H1 (cell line): Measurements from ENCODE around the gene RBBP8. TPM values are rescaled to one million over a fixed set of nuclear protein-coding genes. Genes with fewer than 3 reads are reported as not detected.

Experiments
- CTCF ChIA-PET: fragments of 300-600 bp; sonication (Branson Sonifier 250); formaldehyde crosslinking; loops from one replicate; lab custom pipeline; 2021; ENCODE audit not compliant: partially characterized antibody; lab: Charles Lee
- POLR2A ChIA-PET: fragments of 300-600 bp; sonication (Branson Sonifier 250); formaldehyde crosslinking; loops from one replicate; lab custom pipeline; 2021; ENCODE audit warnings: inconsistent platforms; ENCODE audit not compliant: partially characterized antibody; lab: Charles Lee
- DNase-seq, 2 experiments: peaks; one replicate each; pipeline versions ENCODE4 v3.0.0 to v3.0.0-alpha.2; 2010 to 2022; ENCODE audit warnings: low spot score in 2 of 2, low read depth in 1 of 2, mixed read lengths in 1 of 2
- FAIRE-seq: peaks from 2 replicates; lab custom pipeline; 2011; peaks lifted over from hg19 to GRCh38; lab: Jason Lieb, UNC
- H2AFZ ChIP-seq: 2 replicates; pipeline ENCODE4 v1.8.1; 2012; ENCODE audit warnings: low read length, inconsistent platforms
- H2AK5ac ChIP-seq: 2 replicates; pipeline ENCODE4 v1.6.1; 2013; ENCODE audit warnings: low read depth, low read length
- H2BK120ac ChIP-seq: replicated peaks from 2 replicates; pipeline ENCODE3; 2013; ENCODE audit warnings: low read depth, low read length, inconsistent platforms
- H2BK12ac ChIP-seq: 2 replicates; pipeline ENCODE4 v1.6.1; 2013; ENCODE audit warnings: low read depth, low read length
- H2BK15ac ChIP-seq: 2 replicates; pipeline ENCODE4 v1.6.1; 2013; ENCODE audit warnings: low read length
- H2BK20ac ChIP-seq: 2 replicates; pipeline ENCODE4 v1.6.1; 2013; ENCODE audit warnings: low read length
- H2BK5ac ChIP-seq: 2 replicates; pipeline ENCODE4 v1.6.1; 2013; ENCODE audit warnings: low read depth, low read length
- H3K14ac ChIP-seq: 2 replicates; pipeline ENCODE4 v1.6.1; 2013; ENCODE audit warnings: inconsistent platforms; ENCODE audit not compliant: insufficient read length
- H3K18ac ChIP-seq: 2 replicates; pipeline ENCODE4 v1.6.1; 2013; ENCODE audit warnings: low read length; ENCODE audit errors: extremely low read depth
- H3K23ac ChIP-seq: 2 replicates; pipeline ENCODE4 v1.6.1; 2013; ENCODE audit warnings: inconsistent platforms; ENCODE audit not compliant: insufficient read length
- H3K23me2 ChIP-seq: 2 replicates; pipeline ENCODE4 v1.6.1; 2013; ENCODE audit warnings: low read depth, low read length
- H3K27ac ChIP-seq: 2 replicates; pipeline ENCODE4 v1.6.1; 2011; ENCODE audit warnings: low read depth, low read length, inconsistent platforms
- H3K27me3 ChIP-seq, 4 experiments: replicated peaks in 1 of 4; 1 replicate in 1 of 4; 2 replicates in 3 of 4; pipeline versions ENCODE4 v1.6.1 to v1.8.1; 2011 to 2013; ENCODE audit warnings: low read length in 3 of 4, mild to moderate bottlenecking in 3 of 4, inconsistent platforms in 2 of 4, mixed read lengths in 2 of 4, moderate library complexity in 1 of 4; ENCODE audit not compliant: control insufficient read depth in 3 of 4, insufficient read depth in 3 of 4; ENCODE audit errors: extremely low read depth in 1 of 4
- H3K36me3 ChIP-seq, 4 experiments: 2 replicates each; pipeline versions ENCODE4 v1.6.1 to v1.8.1; 2011 to 2013; ENCODE audit warnings: mild to moderate bottlenecking in 4 of 4, low read length in 3 of 4, moderate library complexity in 2 of 4, control low read depth in 1 of 4, inconsistent platforms in 1 of 4; ENCODE audit not compliant: insufficient read depth in 4 of 4, control insufficient read depth in 2 of 4
- H3K4ac ChIP-seq: replicated peaks from 2 replicates; pipeline ENCODE3; 2013; ENCODE audit warnings: low read length, low read depth, mixed read lengths, inconsistent platforms; ENCODE audit not compliant: insufficient read length
- H3K4me1 ChIP-seq, 4 experiments: replicated peaks in 1 of 4; 1 replicate in 1 of 4; 2 replicates in 3 of 4; pipeline versions ENCODE4 v1.6.1 to v1.8.1; 2011 to 2013; ENCODE audit warnings: low read length in 3 of 4, inconsistent platforms in 2 of 4, mixed read lengths in 1 of 4; ENCODE audit not compliant: insufficient read depth in 4 of 4, control insufficient read depth in 3 of 4
- H3K4me2 ChIP-seq, 2 experiments: 2 replicates each; pipeline versions ENCODE4 v1.6.1 to v1.8.1; 2011 to 2013; ENCODE audit warnings: low read depth in 2 of 2, low read length in 2 of 2, control low read depth in 1 of 2, inconsistent platforms in 1 of 2, mild to moderate bottlenecking in 1 of 2; ENCODE audit not compliant: insufficient read depth in 1 of 2
- H3K4me3 ChIP-seq, 4 experiments: fragments of 200-600, 300-600 bp in 1 of 4; sonication (generic), shearing (Covaris generic), sonication (Bioruptor Twin) in 1 of 4; 2 replicates each; pipeline versions ENCODE4 v1.5.1 to v1.8.1; 2011 to 2016; ENCODE audit warnings: low read length in 4 of 4, low read depth in 3 of 4, control low read depth in 2 of 4, inconsistent platforms in 2 of 4, mild to moderate bottlenecking in 2 of 4, mixed read lengths in 1 of 4, moderate library complexity in 1 of 4; ENCODE audit not compliant: insufficient read depth in 2 of 4; ENCODE audit errors: extremely low read depth in 1 of 4
- H3K56ac ChIP-seq: replicated peaks from 2 replicates; pipeline ENCODE3; 2013; ENCODE audit warnings: low read depth, mild to moderate bottlenecking, mixed read lengths, low read length, inconsistent platforms; ENCODE audit not compliant: insufficient read length
- H3K79me1 ChIP-seq: 2 replicates; pipeline ENCODE4 v1.6.1; 2013; ENCODE audit warnings: low read depth, low read length, control low read depth
- H3K79me2 ChIP-seq, 2 experiments: 2 replicates each; pipeline versions ENCODE4 v1.6.1 to v1.8.1; 2012 to 2013; ENCODE audit warnings: low read length in 2 of 2, mild to moderate bottlenecking in 2 of 2, inconsistent platforms in 1 of 2; ENCODE audit not compliant: insufficient read depth in 2 of 2, control insufficient read depth in 1 of 2
- H3K9ac ChIP-seq, 4 experiments: replicated peaks in 1 of 4; 1 replicate in 1 of 4; 2 replicates in 3 of 4; pipeline versions ENCODE4 v1.6.1 to v1.8.1; 2011 to 2013; ENCODE audit warnings: low read depth in 3 of 4, low read length in 3 of 4, control low read depth in 2 of 4, mild to moderate bottlenecking in 2 of 4, moderate library complexity in 2 of 4, inconsistent platforms in 1 of 4; ENCODE audit errors: extremely low read depth in 1 of 4
- H3K9me3 ChIP-seq, 2 experiments: 2 replicates each; pipeline versions ENCODE4 v1.6.1 to v1.8.1; 2012 to 2013; ENCODE audit warnings: mild to moderate bottlenecking in 2 of 2, moderate library complexity in 2 of 2, control low read depth in 1 of 2, inconsistent platforms in 1 of 2, low read depth in 1 of 2, low read length in 1 of 2, mixed read lengths in 1 of 2; ENCODE audit not compliant: insufficient read depth in 2 of 2
- H4K20me1 ChIP-seq, 2 experiments: replicated peaks in 1 of 2; 2 replicates each; pipeline versions ENCODE3 to v1.8.1; 2011 to 2013; ENCODE audit warnings: inconsistent platforms in 2 of 2, low read length in 2 of 2, mild to moderate bottlenecking in 1 of 2; ENCODE audit not compliant: insufficient read depth in 2 of 2, control insufficient read depth in 1 of 2
- H4K5ac ChIP-seq: 2 replicates; pipeline ENCODE4 v1.6.1; 2013; ENCODE audit warnings: low read length, low read depth, mixed read lengths, inconsistent platforms; ENCODE audit not compliant: insufficient read length
- H4K8ac ChIP-seq: 2 replicates; pipeline ENCODE4 v1.8.0; 2013; ENCODE audit warnings: mild to moderate bottlenecking, moderate library complexity, low read length, inconsistent platforms; ENCODE audit not compliant: insufficient read depth; ENCODE audit errors: extremely low read depth
- H4K91ac ChIP-seq: replicated peaks from 2 replicates; pipeline ENCODE3; 2013; ENCODE audit warnings: low read length, mixed read lengths, inconsistent platforms; ENCODE audit not compliant: insufficient read length
- BCL11A ChIP-seq, 2 experiments: IDR thresholded peaks; one replicate each; pipeline ENCODE4 v1.6.1; 2011; ENCODE audit warnings: low read depth in 2 of 2, low read length in 2 of 2, mild to moderate bottlenecking in 2 of 2
- BRCA1 ChIP-seq: IDR thresholded peaks from 2 replicates; pipeline ENCODE4 v1.6.1; 2012; ENCODE audit warnings: low read depth, low read length, improper control_type of control experiment
- CBX8 ChIP-seq: fragments of 300-800, 300-1000 bp; sonication (generic); IDR thresholded peaks from 2 replicates; pipeline ENCODE4 v1.7.1; 2016; ENCODE audit warnings: low read depth, low read length, borderline replicate concordance
- CTCF ChIP-seq, 3 experiments: IDR thresholded peaks; 1 replicate in 2 of 3; 2 replicates in 1 of 3; pipeline versions ENCODE4 v1.5.1 to v1.6.1; 2011; ENCODE audit warnings: low read length in 3 of 3, mild to moderate bottlenecking in 3 of 3, inconsistent platforms in 2 of 3, low read depth in 1 of 3, moderate library complexity in 1 of 3; ENCODE audit not compliant: insufficient read depth in 1 of 3; ENCODE audit errors: control extremely low read depth in 1 of 3
- EGR1 ChIP-seq: IDR thresholded peaks from 2 replicates; pipeline ENCODE4 v1.6.1; 2011; ENCODE audit warnings: low read depth, low read length, borderline replicate concordance
- KDM1A ChIP-seq: fragments of 200-600, 300-600 bp; sonication (generic); IDR thresholded peaks from 2 replicates; pipeline ENCODE4 v1.7.1; 2016; ENCODE audit warnings: mild to moderate bottlenecking, low read length, borderline replicate concordance
- MAX ChIP-seq: IDR thresholded peaks from 2 replicates; pipeline ENCODE4 v1.6.1; 2012; ENCODE audit warnings: inconsistent platforms
- RXRA ChIP-seq: IDR thresholded peaks from 2 replicates; pipeline ENCODE4 v1.6.1; 2011; ENCODE audit warnings: low read depth, mild to moderate bottlenecking, low read length, moderate library complexity; ENCODE audit not compliant: insufficient read depth
- SRF ChIP-seq: IDR thresholded peaks from 2 replicates; pipeline ENCODE4 v1.6.1; 2011; ENCODE audit warnings: mild to moderate bottlenecking, low read depth, low read length, moderate library complexity
- SUZ12 ChIP-seq: fragments of 200-600 bp; sonication (generic); IDR thresholded peaks from 2 replicates; pipeline ENCODE4 v1.6.1; 2012; ENCODE audit warnings: mild to moderate bottlenecking, inconsistent platforms, low read length, moderate library complexity, mixed read lengths
- TEAD4 ChIP-seq: IDR thresholded peaks from 2 replicates; pipeline ENCODE4 v1.6.1; 2012; ENCODE audit warnings: low read depth, low read length, inconsistent platforms, mixed read lengths
- WGBS, 2 experiments: shearing (Covaris generic) in 1 of 2; methylation state at CpG; one replicate each; pipeline versions ENCODE4 v1.1.6 to v1.1.7; 2013 to 2015; ENCODE audit warnings: low lambda C conversion rate in 2 of 2, mixed read lengths in 2 of 2, inconsistent platforms in 1 of 2, low coverage in 1 of 2, missing lambda C conversion rate in 1 of 2; ENCODE audit not compliant: insufficient replicate concordance in 2 of 2, insufficient coverage in 1 of 2, insufficient read length in 1 of 2; ENCODE audit errors: extremely low coverage in 1 of 2, missing lambda C conversion rate in 1 of 2; 5-methylcytosine and 5-hydroxymethylcytosine counted together
- polyA plus RNA-seq, 7 experiments: library from polyadenylated mRNA; depleted of rRNA in 3 of 7; stranded (reverse) in 5 of 7; unstranded in 2 of 7; fragments of >200 nt in 5 of 7; fragments of 200-250 nt in 2 of 7; gene quantifications; 1 replicate in 5 of 7; 2 replicates in 1 of 7; 4 replicates in 1 of 7; pipeline versions ENCODE4 v1.2.1 to v1.2.3, GENCODE V29; 2011 to 2013; ENCODE audit warnings: missing spikeins in 2 of 7, mixed read lengths in 2 of 7
- total RNA-seq: library from RNA; stranded (reverse); fragmentation: NEBNext Ultra II Directional; extraction: Animal tissue kit (Norgen Biotek cat#: 25700); gene quantifications from 2 replicates; pipeline ENCODE4 v1.2.1, GENCODE V29; 2021

RBBP8 gene
- total and polyA plus RNA-seq, 2 of the 8 experiments (the other 6 are each of a cell fraction or from before 2014, with no cell fraction given) = 16.1 to 65.8 TPM

DNA sequence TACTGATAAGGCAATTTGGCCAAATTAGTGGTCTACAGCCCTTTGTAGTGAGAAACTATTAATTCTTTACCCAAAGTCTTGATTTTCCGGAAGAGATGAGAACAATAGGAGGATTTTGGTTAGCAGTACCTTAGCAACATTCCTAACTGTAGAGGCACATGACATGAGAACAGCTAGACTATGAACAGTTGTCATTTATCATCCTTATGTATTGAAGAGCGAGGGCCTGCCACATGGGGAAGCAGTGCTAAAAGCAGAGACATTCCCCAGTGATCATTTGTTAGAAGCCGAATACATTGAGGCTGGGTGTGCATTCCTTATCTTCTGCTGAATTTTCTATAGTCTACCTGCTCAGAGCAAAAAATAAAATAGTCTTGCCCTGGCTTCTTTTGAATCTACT is 65.2 kb downstream of the RBBP8 start:
- CTCF ChIA-PET = interaction anchor here (1.6 to 1.7 kb wide), 3 partner anchors 16 to 184 kb away, joined by 3 to 6 read pairs (median 4); no protein-coding TSS in a partner anchor
- TF ChIP-seq SUZ12 = no peak
- TF ChIP-seq CTCF (IDR thresholded peaks at IDR 0.05; ENCODE audit: control extremely low read depth in 1 of 3, insufficient read depth in 1 of 3, low read depth in 1 of 3, low read length in 3 of 3) = no peak
- TF ChIP-seq TEAD4 = no peak
- TF ChIP-seq CBX8 = no peak
- no peak for TF ChIP-seq SRF
- no peak for TF ChIP-seq RXRA
- no peak for TF ChIP-seq BRCA1
- no peak for TF ChIP-seq KDM1A
- no peak for TF ChIP-seq EGR1
- TF ChIP-seq BCL11A (IDR thresholded peaks at IDR 0.05; ENCODE audit: low read depth in 2 of 2, low read length in 2 of 2) = no peak
- no peak for TF ChIP-seq MAX

More for the DNA sequence above, 65.2 kb downstream of the RBBP8 start:
- Histone ChIP-seq H2AK5ac (no peak overlapping the region), H3K4me1 (no peaks in the 10 kb centered on the region), H3K18ac (no peak overlapping the region), H4K8ac (no peak overlapping the region), H2BK5ac (no peak overlapping the region), H3K27me3 (no peaks in the 10 kb centered on the region), H4K91ac (no peak overlapping the region), H3K9me3 (no peaks in the 10 kb centered on the region), H3K23me2 (no peaks in the 10 kb centered on the region), H3K79me2 (no peaks in the 10 kb centered on the region), H3K27ac (no peak overlapping the region), H3K56ac (no peak overlapping the region), H3K23ac (no peak overlapping the region), H2AFZ (no peak overlapping the region), H2BK20ac (no peak overlapping the region), H3K79me1 (no peaks in the 10 kb centered on the region), H2BK12ac (no peak overlapping the region), H3K4me3 (no peak overlapping the region), H3K36me3 (peaks cover 0 to 58% (median 18%) of the 10 kb centered on the region in 4 experiments; a peak in 5 of 8 replicates), H3K9ac (no peak overlapping the region), H3K14ac (no peak overlapping the region), H3K4me2 (no peak overlapping the region), H4K5ac (no peak overlapping the region), H3K4ac (no peak overlapping the region), H4K20me1 (no peaks in the 10 kb centered on the region), H2BK120ac (no peak overlapping the region), H2BK15ac (no peak overlapping the region)
- 88% methylated on average over 3 of the region's 3 CpGs; no CpG with 5 or more reads in 1 of the 2 experiments for WGBS, 2 experiments
- no peak for DNase-seq
- FAIRE-seq = no peak
- POLR2A ChIA-PET = no interaction called here
